CD4-positive, alpha-beta T cell treated with Interleukin-15 for 1 hour (primary cell): ENCODE results near the gene RAP2B.
"Not testable (repeated sequence)": the region's sequence is repeated elsewhere in the genome, so short reads cannot be mapped to it uniquely, and the experiment has no call there.

Experiments
- DNase-seq: peaks from one replicate; pipeline ENCODE4 v3.0.0-alpha.2; 2020

RAP2B gene

DNA sequence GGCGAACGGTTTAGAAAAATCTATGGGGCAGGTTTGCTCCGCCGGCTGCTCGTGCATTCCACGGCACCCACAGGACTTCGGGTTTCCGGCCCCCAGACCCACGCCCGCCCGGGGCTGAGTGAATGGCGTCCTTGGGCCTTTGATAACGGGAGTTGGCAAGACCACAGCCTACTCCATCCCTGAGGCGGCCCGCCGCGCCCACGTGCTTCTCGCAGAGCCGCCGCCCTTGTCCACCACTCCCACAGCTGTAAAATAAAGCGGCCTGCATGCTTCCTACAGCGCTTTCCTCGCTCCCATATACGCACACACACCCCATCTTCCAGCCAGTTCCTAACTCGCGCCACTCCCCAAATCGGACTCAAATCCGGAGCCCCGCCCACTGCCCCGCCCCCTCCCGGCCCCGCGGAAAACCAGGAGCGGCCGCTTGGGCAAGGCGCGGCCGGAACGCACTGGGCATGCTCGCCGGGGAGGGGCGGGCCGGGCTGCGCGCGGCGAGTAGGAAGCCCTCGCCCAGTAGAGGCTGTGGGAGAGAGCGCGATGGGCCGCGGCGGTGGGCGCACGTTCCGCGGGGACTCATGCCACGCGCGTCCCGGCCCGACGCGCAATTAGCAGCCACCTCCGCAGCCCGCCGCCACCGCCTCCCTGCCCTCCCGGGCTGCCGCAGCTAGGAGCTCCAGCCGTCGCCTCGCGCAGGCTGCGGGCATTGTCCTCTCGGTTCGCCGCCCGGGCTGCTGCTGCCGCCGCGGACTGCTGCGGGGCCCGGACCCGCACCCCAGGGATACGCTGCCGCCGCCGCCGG, at the start of gene RAP2B:
TSS of gene RAP2B (plus strand) at position 513 of the 799 bp plus-strand sequence. CDS start 468 bp downstream, outside the sequence.
- DNase-seq, result peak; percentile 93

DNA sequence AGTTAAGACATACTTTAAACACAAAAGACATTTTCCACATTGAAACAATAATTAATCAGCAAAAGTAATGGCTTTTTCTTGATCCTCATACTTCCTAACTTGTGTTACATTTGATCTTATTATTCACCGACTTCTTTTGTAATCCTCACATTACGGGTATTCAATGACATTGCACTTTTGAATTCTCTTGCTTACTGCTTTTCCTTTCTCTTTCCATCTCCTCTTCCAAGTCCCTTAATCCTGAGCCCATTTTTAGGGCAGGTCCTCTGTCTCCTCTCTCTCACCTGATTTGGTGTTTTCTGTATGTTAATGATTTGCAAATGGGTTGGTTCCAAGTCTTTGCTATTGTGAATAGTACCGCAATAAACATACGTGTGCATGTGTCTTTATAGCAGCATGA, 48.5 kb upstream of the RAP2B start:
- DNase-seq, result no peak

DNA sequence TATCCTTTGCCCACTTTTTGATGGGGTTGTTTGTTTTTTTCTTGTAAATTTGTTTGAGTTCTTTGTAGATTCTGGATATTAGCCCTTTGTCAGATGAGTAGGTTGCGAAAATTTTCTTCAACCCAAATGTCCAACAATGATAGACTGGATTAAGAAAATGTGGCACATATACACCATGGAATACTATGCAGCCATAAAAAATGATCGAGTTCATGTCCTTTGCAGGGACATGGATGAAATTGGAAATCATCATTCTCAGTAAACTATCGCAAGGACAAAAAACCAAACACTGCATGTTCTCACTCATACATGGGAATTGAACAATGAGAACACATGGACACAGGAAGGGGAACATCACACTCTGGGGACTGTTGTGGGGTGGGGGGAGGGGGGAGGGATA, 47.8 kb upstream of the RAP2B start:
- DNase-seq, result not testable (repeated sequence)

DNA sequence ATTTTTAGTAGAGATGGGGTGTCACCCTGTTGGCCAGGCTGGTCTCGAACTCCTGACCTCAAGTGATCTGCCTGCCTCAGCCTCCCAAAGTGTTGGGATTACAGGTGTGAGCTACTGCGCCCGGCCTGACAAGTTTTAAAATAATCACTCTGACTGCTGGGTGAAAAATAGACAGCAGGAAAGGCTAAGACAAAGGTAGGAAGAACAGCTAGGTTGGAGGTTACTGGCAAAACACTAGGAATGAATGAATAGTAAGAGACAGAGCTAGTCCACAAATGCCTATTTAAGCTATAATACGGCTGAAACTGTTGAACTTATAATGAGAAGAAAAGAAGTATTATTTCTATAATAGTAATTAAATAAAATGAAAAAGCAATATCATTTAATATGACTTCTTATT, 46.7 kb upstream of the RAP2B start:
- no peak for DNase-seq

DNA sequence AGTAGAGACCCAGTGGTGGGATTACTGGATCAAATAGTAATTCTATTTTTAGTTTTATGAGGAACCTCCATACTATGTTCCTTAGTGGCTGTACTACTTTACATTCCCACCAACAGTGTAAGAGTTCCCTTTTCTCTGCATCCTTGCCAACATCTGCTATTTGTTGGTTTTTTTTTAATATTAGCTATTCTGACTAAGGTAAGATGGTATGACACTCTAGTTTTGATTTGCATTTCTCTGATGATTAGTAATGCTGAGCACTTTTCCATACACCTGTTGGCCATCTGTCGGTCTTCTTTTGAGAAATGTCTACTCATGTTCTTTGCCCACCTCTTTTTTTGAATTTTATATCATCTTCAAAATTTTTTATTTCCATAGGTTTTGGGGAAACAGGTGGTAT, 34.2 kb upstream of the RAP2B start:
- no peak for DNase-seq

DNA sequence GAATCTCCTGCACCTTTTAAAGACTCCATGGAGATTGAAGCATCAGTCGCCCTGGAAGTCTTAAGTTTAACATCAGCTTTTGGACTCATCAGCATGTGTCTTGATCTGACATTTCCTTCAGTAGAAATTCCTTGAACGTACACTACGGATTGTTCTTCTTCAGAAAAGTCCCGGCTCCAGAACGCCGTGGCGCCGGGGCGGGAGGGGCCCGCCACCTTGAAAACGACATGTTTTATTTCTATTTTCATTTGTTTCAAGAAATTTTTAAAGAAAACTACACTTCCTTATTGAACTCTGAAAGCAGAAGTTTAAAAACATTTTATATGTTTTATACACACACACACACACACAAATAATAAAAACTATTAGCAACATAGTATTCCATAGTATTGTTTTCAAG, 32.6 kb upstream of the RAP2B start:
- no peak for DNase-seq

DNA sequence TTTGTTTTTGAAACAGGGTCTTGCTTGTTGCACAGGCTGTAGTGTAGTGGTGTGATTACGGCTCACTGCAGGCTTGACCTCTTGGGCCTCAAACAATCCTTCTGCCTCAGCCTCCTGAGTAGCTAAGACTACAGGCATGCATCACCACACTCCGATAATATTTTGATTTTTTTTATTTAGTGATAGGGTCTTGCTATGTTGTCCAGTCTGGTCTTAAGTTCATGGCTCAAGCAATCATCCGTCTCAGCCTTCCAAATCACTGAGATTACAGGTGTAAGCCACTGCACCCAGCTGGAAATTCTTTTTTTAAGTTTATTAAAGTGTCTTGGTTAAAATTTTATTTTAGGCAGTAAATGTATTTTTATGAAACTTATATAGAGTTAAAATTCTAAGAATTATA, 32.2 kb upstream of the RAP2B start:
- no peak for DNase-seq

DNA sequence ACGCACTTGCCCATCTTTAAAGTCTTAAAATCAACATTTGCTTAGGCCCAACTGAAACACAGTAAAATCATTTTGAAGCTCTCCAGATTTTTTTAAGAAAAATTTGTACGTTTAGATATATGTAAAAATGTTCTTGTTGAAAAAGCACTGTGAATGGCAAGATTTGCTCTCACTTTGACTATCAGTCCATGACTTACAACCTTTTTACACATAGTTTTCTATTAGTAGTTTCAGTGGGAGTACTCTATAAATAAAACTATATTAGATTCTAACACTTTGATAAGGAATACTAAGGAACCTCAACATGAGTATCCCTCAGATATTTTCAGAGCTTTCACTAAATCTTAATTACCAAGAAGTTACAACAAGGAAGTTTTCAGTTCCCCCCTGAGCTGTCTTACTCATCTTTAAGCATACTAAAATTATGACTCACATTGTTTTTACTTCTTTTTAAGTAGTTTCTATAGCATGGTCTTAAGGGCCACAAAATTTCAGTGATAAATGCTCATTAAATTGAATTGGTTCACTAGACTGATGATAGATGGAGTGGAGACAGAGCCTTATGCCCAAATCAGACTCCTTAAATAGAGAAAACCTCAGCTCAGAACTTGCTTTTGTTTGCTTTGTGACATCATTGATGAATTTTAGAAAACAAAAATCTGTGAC, 31.6 kb upstream of the RAP2B start:
- DNase-seq, result no peak

DNA sequence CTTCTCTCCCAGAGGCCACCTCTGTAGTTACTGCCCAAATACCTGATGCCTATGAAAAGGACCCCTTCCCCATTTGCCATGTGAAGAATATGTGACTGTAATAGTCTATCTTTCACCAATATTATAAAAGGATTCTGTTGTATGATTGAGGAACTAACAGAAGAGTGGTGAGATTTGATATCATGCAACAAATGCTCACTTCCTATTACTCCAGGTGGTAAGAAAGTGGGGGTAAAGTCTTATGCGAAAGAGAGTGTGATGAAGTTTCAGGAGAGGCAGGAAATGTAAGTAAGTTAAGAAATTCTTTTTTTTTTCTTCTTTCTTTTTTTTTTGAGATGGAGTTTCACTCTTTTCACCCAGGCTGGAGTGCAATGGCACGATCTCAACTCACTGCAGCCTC, 24.4 kb upstream of the RAP2B start:
- no peak for DNase-seq

DNA sequence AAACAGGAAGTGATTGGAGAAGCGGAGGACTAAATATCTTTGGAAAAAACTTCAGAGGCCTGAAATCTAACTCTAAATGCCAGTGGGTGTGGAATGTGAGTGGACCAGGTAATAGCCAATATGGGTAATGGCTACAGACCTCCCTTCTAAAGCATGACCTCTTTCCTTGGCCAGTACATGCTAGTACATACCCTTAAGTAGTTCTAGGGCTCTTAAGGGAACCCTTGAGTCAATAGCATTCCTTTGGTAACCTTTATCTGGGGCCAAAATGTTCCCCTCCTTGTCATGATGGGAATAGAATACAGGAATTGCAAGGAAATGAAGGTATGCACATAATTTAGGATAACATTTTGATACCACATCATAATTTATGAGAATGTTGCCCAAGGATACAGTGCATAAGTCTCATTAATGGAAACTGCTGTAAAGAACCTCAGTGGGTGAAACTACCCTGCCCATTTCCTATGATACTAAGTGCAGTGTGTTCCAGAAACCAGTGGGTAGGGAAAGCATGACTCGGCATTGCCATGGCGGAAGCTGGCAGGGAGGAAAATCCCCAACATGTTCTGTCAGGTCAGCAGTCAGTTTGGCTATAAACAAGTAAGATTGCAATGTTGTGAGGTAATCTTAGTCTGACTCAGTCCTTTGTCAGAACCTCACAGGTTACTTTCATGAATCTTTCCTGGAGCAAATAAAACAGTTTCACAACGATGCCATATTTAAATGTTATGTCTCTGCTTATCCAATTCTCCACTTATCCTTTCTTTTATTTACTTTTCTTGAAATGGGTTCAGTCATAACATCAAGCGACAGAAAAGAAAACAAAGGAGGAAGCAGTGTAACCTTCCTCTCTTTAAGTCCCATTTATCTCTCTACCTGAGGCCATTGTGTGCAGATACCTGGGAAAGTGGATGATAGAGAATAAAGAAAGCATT, 23.5 kb upstream of the RAP2B start:
- peak; percentile 66 for DNase-seq

DNA sequence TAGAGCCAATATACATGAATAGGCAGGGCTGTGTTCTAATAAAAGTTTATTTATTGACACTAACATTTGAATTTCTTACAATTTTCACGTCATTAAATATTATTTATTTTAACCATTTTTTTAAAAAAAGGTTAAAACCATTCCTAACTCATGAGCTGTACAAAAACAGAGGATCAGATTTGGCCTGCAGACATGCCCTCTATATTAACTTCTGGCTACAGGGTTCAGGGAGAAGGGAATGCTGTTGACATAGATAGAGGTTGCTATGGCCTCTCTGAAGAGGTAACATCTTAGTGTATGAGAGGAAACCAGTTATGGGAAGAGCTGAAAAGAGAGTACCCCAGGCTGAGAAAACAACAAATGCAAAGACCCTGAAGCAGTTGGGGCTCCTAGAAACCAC, 19.1 kb upstream of the RAP2B start:
- no peak for DNase-seq

DNA sequence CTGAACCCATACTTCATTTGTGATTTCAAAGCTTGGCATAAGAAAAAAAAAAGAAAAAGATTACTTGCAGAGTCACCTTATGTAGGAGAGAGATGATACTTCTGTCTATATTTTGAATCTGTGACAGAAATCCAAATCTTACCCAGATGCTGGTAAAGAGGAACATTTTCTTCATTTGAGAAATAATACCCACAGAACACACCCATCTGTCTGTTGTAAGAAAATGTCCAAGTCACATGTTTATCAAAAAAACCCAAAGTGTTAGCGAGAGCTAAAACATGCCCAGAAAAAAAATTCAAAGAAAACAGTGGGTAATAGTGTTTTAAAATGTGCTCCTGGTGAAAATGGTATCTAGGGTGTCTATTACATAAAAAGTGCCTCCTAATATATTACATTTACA, 18.0 kb upstream of the RAP2B start:
- DNase-seq, result no peak

DNA sequence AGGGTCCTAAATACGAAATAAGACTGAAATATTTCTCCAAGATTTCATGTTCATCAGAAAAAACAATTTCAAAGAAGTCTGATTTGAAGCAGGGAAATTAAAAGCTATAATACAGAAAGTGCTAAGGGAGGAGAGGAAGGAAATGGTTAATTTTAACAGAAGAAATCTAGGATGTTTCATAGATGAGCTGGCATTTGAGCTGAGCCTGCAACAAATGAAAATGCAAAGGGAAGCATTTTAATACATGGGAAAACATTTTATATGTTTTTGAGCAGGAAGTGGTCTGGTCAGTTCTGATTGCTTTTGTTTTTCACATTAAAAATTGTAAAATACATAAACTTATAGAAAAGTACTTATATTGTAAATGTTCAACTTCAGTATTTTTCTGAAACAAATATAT, 17.2 kb upstream of the RAP2B start:
- no peak for DNase-seq

DNA sequence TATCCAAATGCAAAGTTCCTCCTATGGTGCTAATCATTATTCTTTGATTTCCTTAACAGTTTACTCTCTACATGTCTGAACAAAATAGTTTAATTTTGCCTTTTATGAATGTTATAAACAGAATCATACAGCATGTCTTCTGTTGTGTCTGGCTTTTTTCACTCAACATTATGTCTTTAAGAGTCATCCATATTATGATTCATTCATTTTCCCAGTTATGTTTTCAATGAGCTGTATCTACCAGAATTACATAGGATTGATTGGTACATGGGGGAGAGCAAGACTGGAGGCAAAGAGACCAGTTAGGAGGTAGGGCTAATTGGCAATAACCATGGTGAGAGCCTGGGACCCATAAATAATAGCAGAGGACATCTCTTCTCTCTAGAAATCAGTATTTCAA, 16.6 kb upstream of the RAP2B start:
- DNase-seq, result no peak

DNA sequence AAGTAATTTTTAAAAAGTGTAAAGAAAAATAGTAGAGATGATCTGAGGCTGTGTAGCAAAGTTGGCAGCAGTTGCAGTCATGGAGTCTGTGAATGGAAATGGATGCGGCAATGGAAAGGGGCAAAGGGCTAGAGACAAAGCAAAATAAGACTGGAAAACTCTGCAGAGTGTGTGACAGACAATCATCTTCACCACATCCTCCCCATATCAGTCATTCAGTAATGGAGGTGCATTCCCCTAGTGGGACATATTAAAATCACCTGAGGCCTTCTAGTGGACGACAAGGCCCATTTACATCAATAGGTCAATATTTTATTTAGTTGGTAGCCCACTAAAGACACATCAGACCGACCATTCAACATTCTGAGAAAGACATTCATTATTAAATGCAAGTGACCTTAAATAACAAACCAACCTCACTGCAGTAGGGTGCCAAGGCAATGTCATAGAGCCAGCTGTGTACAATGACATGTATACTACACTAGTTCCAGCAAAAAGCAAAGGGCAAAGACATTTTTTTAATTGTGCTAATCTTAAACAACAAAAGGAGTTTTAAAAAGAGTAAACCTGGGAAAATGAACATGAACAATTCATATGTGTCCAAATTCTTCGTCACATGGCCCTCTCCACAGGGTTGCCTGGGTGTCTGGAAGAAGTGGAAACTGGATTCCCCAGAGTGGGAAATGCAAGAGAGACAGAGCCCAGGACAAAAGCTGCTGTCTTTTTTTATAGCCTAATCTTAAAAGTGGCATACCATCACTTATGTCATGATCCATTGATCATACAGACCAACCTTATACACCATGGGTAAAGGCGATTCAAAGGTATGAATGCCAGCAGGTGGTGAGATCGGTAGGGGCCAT, 15.6 kb upstream of the RAP2B start:
- DNase-seq, result no peak

DNA sequence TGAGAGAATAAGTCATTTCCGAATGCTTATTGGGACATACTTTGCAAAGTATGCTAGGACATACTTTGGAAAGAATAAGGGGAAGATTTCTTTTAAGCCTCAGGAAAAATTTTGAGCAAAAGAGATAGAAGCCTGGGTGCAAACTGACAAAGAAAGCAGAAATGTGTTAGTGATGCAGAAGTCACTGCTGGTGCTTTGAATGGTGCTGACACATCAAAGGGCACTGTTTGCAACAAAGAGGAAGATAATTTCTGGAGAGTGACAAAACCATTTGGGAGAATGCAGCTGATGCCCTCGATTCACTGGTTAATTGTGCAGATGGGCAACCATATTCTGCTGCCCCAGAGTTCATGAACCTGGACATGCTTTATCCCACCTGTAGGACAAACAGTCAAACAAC, 11.0 kb upstream of the RAP2B start:
- DNase-seq, result no peak

DNA sequence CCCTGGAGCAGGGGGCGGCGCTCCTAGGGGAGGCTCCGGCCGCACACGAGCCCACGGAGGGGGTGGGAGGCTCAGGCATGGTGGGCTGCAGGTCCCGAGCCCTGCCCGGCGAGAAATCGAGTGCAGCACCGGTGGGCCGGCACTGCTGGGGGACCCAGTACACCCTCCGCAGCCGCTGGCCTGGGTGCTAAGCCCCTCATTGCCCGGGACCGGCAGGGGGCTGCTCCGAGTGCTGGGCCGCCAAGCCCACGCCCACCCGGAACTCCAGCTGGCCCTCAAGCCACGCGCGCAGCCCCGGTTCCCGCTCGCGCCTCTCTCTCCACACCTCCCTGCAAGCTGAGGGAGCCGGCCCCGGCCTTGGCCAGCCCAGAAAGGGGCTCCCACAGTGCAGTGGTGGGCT, 6.2 kb upstream of the RAP2B start:
- DNase-seq, result not testable (repeated sequence)

DNA sequence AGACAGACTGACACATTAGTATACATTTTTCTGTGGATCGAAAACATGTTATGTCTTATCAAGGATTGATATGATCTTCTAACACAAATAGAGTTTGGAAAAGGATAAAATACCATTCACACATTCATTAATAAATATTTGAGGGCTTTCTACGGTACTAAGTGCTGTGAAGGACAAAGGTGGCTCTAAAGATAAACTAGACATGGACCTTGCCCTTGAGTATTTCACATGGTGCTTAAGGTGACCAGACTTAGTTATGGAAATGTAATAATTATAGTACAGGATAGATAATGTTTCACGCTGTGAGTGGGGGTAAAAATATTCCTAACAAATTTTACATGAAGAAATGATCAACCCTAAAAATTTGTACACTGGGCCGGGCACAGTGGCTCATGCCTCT, 3.8 kb upstream of the RAP2B start:
- no peak for DNase-seq

DNA sequence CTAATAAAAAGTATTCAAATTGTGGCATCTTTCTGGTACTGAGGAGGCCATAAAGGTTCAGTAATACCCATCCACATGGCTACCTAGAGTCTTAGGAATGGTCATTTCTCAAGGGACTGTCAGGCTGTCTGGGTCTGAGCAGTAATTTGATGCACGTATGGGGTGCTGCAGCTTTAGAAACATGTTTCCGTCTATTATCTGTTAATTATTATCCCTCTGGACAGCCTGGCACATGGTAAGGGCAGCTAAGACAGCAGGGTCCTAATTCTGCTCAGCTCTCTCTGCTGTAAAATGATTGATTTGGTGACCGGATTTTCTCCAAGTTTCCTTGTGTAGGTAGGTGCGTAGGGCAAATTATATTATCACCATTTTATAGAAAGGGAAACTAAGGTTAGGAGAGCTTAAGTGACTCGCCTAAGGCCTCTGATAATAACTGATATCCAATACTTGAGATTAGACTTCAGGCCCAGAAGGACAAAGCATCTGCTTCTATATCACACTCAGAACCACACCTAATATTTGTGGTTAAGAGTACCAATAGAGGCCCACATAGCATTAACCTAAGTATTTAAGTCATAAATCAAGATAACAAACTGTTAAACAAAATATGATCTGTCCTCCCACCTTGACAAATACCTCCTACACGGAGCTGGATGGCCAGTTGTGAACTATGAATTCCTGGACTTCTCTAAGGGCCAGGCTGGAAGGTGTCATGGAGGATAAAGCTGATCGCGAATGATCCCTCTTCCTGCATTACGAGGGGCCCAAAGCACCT, 2.9 kb upstream of the RAP2B start:
- no peak for DNase-seq

DNA sequence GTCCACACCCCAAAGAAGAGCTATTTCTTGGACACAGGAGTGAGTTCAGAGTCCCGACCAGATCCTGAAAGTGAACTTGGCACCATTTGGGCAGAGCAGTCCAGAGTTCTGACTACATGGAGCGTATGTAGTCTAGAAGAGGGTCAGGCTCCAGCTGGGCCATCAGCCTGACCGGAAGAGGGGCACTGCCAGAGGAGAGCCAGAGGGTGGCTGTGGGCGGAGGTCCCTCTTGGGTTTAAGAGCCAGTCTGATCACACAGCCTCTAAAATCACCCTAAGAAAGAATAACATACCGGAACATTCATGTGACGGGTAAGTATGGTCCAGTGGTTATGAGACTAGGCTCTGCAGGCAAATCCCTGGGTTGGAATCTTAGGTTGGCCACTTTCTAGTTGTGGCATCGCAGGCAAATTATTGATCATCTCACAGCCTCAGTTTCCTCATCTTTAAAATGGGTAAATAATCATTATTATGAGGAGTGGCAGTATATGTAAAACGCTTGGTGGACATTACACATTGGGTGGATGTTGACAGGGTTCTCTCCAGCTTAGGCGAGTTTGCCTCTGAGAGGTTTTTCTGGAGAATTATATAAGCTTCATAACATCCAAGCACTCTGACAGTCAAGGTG, 2.1 kb upstream of the RAP2B start:
- DNase-seq, result no peak

DNA sequence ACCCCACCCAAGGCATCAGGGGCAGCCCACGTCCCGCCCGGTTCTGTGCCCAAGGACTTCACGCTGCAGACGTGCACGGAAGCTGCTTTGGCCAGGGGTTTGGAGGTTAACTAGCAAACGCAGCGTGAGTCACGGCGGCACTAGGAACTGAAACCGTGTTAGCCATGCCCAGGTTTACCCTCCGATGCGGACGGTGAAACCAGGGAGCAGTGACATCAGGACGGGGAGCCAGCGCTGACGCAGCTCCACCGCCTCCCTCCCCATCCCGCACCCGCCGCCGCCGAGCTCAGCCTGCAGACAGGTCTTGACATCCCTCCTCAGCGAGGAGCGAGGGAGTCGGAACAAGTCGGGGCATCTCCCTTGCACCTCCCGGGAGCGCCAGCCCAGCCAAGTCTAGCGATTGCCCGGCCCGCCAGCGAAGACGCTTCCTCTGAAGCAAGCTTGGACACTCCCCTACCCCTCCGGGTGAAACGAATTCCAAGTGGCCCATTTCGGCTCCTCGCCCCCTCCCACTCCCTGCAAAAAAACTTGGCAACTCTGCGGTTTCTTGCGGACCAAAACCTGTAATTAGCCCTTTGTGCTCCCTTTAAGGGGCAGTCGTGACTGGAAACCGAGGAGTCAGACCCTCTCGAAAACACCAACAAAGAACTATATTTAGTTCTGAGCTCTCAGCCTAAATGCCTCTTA, 1.4 kb upstream of the RAP2B start:
- DNase-seq, result peak; percentile 86
